ENCODE results near the gene ARHGEF7. TPM values are rescaled to one million over a fixed set of nuclear protein-coding genes. Genes with fewer than 3 reads are reported as not detected.
A peak's percentile ranks its signal among the peaks of the same experiment; 100 is the strongest.

Gene ARHGEF7
- total and polyA plus RNA-seq, 5 donors from 2014 or later = 7.1 to 84.9 (median 9.8) TPM

- no peaks in the 10 kb centered on the region for H3K9me3 ChIP-seq (ENCODE audit: control insufficient read depth in 2 of 2, low read length in 2 of 2)
- no peaks in the 10 kb centered on the region for H3K36me3 Mint-ChIP-seq
These were observed 24.9 kb downstream of the ARHGEF7 start for GRCh38 chr13:111139873-111140561.

GRCh38 chr13:111140562-111141105, 25.5 kb downstream of the ARHGEF7 start:
- H3K36me3 Mint-ChIP-seq = no peaks in the 10 kb centered on the region
- H3K9me3 ChIP-seq (ENCODE audit: control insufficient read depth in 2 of 2, low read length in 2 of 2) = no peaks in the 10 kb centered on the region
- DNase-seq (no peak), ATAC-seq (ENCODE audit: low read depth in 2 of 2) (no peak)
- no peaks in the 10 kb centered on the region for H3K4me1 Mint-ChIP-seq
- H3K4me1 ChIP-seq (ENCODE audit: control insufficient read depth, insufficient read depth, low read length, poor library complexity, severe bottlenecking) = no peaks in the 10 kb centered on the region
- H3K27ac Mint-ChIP-seq = no peak overlapping the region
- H3K27me3 ChIP-seq (ENCODE audit: control insufficient read depth, insufficient read depth, low read length) = peaks cover 9% of the 10 kb centered on the region
- peaks cover 50% of the 10 kb centered on the region for H3K27me3 Mint-ChIP-seq
- no peak overlapping the region for H3K27ac ChIP-seq (ENCODE audit: insufficient read depth, low read length, poor library complexity, severe bottlenecking)
- no peaks in the 10 kb centered on the region for H3K36me3 ChIP-seq (ENCODE audit: control insufficient read depth, insufficient read depth, low read length)
- no peak overlapping the region for H3K4me3 Mint-ChIP-seq
- H3K4me3 ChIP-seq (ENCODE audit: low read depth, low read length) = no peak overlapping the region
- H3K9me3 Mint-ChIP-seq = no peaks in the 10 kb centered on the region

More at GRCh38 chr13:111139873-111140561, 24.9 kb downstream of the ARHGEF7 start:
- H3K27ac ChIP-seq (ENCODE audit: insufficient read depth, low read length, poor library complexity, severe bottlenecking) = no peak overlapping the region
- H3K36me3 ChIP-seq (ENCODE audit: control insufficient read depth, insufficient read depth, low read length) = no peaks in the 10 kb centered on the region
- Mint-ChIP-seq H3K27me3 (peaks cover 47% of the 10 kb centered on the region), H3K4me3 (no peak overlapping the region), H3K9me3 (peaks cover 0 to under 1% (median 0%) of the 10 kb centered on the region in 7 donors), H3K4me1 (no peaks in the 10 kb centered on the region), H3K27ac (no peak overlapping the region)
- no peak for ATAC-seq (ENCODE audit: low read depth in 2 of 2)
- peaks cover 9% of the 10 kb centered on the region for H3K27me3 ChIP-seq (ENCODE audit: control insufficient read depth, insufficient read depth, low read length)
- no peak overlapping the region for H3K4me3 ChIP-seq (ENCODE audit: low read depth, low read length)
- DNase-seq = no peak
- H3K4me1 ChIP-seq (ENCODE audit: control insufficient read depth, insufficient read depth, low read length, poor library complexity, severe bottlenecking) = no peaks in the 10 kb centered on the region

- Histone ChIP-seq H3K4me1 (ENCODE audit: control insufficient read depth, insufficient read depth, low read length, poor library complexity, severe bottlenecking) (no peaks in the 10 kb centered on the region), H3K27me3 (ENCODE audit: control insufficient read depth, insufficient read depth, low read length) (peaks cover 15% of the 10 kb centered on the region), H3K9me3 (ENCODE audit: control insufficient read depth in 2 of 2, low read length in 2 of 2) (no peaks in the 10 kb centered on the region), H3K4me3 (ENCODE audit: low read depth, low read length) (no peak overlapping the region), H3K36me3 (ENCODE audit: control insufficient read depth, insufficient read depth, low read length) (no peaks in the 10 kb centered on the region), H3K27ac (ENCODE audit: insufficient read depth, low read length, poor library complexity, severe bottlenecking) (no peak overlapping the region)
- Mint-ChIP-seq H3K36me3 (no peaks in the 10 kb centered on the region), H3K27ac (no peak overlapping the region), H3K27me3 (peaks cover 48% of the 10 kb centered on the region), H3K9me3 (no peaks in the 10 kb centered on the region), H3K4me1 (no peaks in the 10 kb centered on the region), H3K4me3 (no peak overlapping the region)
- DNase-seq (no peak), ATAC-seq (ENCODE audit: low read depth in 2 of 2) (no peak)
These were observed 27.4 kb downstream of the ARHGEF7 start for GRCh38 chr13:111142472-111142871.

GRCh38 chr13:111143865-111144540, 28.9 kb downstream of the ARHGEF7 start:
- H3K27ac Mint-ChIP-seq = no peak overlapping the region
- H3K4me1 ChIP-seq (ENCODE audit: control insufficient read depth, insufficient read depth, low read length, poor library complexity, severe bottlenecking) = no peaks in the 10 kb centered on the region
- H3K9me3 ChIP-seq (ENCODE audit: control insufficient read depth in 2 of 2, low read length in 2 of 2) = no peaks in the 10 kb centered on the region
- DNase-seq = no peak
- no peaks in the 10 kb centered on the region for H3K36me3 ChIP-seq (ENCODE audit: control insufficient read depth, insufficient read depth, low read length)
- no peak for ATAC-seq (ENCODE audit: low read depth in 2 of 2)
- no peaks in the 10 kb centered on the region for H3K4me1 Mint-ChIP-seq
- H3K4me3 Mint-ChIP-seq = no peak overlapping the region
- no peaks in the 10 kb centered on the region for H3K9me3 Mint-ChIP-seq
- peaks cover 17% of the 10 kb centered on the region for H3K27me3 ChIP-seq (ENCODE audit: control insufficient read depth, insufficient read depth, low read length)
- H3K27ac ChIP-seq (ENCODE audit: insufficient read depth, low read length, poor library complexity, severe bottlenecking) = no peak overlapping the region
- H3K36me3 Mint-ChIP-seq = no peaks in the 10 kb centered on the region
- H3K4me3 ChIP-seq (ENCODE audit: low read depth, low read length) = no peak overlapping the region
- peaks cover 44% of the 10 kb centered on the region for H3K27me3 Mint-ChIP-seq

- H3K36me3 ChIP-seq (ENCODE audit: control insufficient read depth, insufficient read depth, low read length) = no peaks in the 10 kb centered on the region
- no peak for DNase-seq
- H3K9me3 ChIP-seq (ENCODE audit: control insufficient read depth in 2 of 2, low read length in 2 of 2) = no peaks in the 10 kb centered on the region
- peaks cover 17% of the 10 kb centered on the region for H3K27me3 ChIP-seq (ENCODE audit: control insufficient read depth, insufficient read depth, low read length)
- H3K4me1 ChIP-seq (ENCODE audit: control insufficient read depth, insufficient read depth, low read length, poor library complexity, severe bottlenecking) = no peaks in the 10 kb centered on the region
- Mint-ChIP-seq H3K27me3 (peaks cover 45% of the 10 kb centered on the region), H3K4me1 (no peaks in the 10 kb centered on the region), H3K27ac (peak overlapping the region in 1 of 3 donors; percentile 52), H3K36me3 (no peaks in the 10 kb centered on the region), H3K4me3 (peak overlapping the region in 1 of 4 donors; percentile 12), H3K9me3 (no peaks in the 10 kb centered on the region)
- H3K4me3 ChIP-seq (ENCODE audit: low read depth, low read length) = no peak overlapping the region
- H3K27ac ChIP-seq (ENCODE audit: insufficient read depth, low read length, poor library complexity, severe bottlenecking) = no peak overlapping the region
- no peak for ATAC-seq (ENCODE audit: low read depth in 2 of 2)
These were observed 30.0 kb downstream of the ARHGEF7 start for GRCh38 chr13:111145071-111145470.

- no peaks in the 10 kb centered on the region for H3K9me3 ChIP-seq (ENCODE audit: control insufficient read depth in 2 of 2, low read length in 2 of 2)
- DNase-seq = no peak
- ATAC-seq (ENCODE audit: low read depth in 2 of 2) = no peak
- no peaks in the 10 kb centered on the region for H3K9me3 Mint-ChIP-seq
- H3K4me1 ChIP-seq (ENCODE audit: control insufficient read depth, insufficient read depth, low read length, poor library complexity, severe bottlenecking) = no peaks in the 10 kb centered on the region
- H3K27ac Mint-ChIP-seq = no peak overlapping the region
- no peaks in the 10 kb centered on the region for H3K36me3 ChIP-seq (ENCODE audit: control insufficient read depth, insufficient read depth, low read length)
- peaks cover 49% of the 10 kb centered on the region for H3K27me3 Mint-ChIP-seq
- H3K27ac ChIP-seq (ENCODE audit: insufficient read depth, low read length, poor library complexity, severe bottlenecking) = no peak overlapping the region
- no peak overlapping the region for H3K4me3 ChIP-seq (ENCODE audit: low read depth, low read length)
- peaks cover 17% of the 10 kb centered on the region for H3K27me3 ChIP-seq (ENCODE audit: control insufficient read depth, insufficient read depth, low read length)
- no peaks in the 10 kb centered on the region for H3K4me1 Mint-ChIP-seq
- H3K4me3 Mint-ChIP-seq = no peak overlapping the region
- H3K36me3 Mint-ChIP-seq = no peaks in the 10 kb centered on the region
These were observed 30.4 kb downstream of the ARHGEF7 start for GRCh38 chr13:111145506-111145905.

- no peak for ATAC-seq (ENCODE audit: low read depth in 2 of 2)
- H3K36me3 Mint-ChIP-seq = peaks cover 5% of the 10 kb centered on the region
- peaks cover 20 to 40% (median 29%) of the 10 kb centered on the region in 4 donors for H3K4me1 Mint-ChIP-seq
- no peaks in the 10 kb centered on the region for H3K9me3 ChIP-seq (ENCODE audit: control insufficient read depth in 2 of 2, low read length in 2 of 2)
- peaks cover 5% of the 10 kb centered on the region for H3K36me3 ChIP-seq (ENCODE audit: control insufficient read depth, insufficient read depth, low read length)
- H3K27me3 ChIP-seq (ENCODE audit: control insufficient read depth, insufficient read depth, low read length) = peaks cover 4% of the 10 kb centered on the region
- H3K4me3 ChIP-seq (ENCODE audit: low read depth, low read length) = peak overlapping the region; percentile 63
- no peak for DNase-seq
- H3K4me1 ChIP-seq (ENCODE audit: control insufficient read depth, insufficient read depth, low read length, poor library complexity, severe bottlenecking) = peaks cover 28% of the 10 kb centered on the region
- H3K4me3 Mint-ChIP-seq = peak overlapping the region; percentile 91 to 96 (median 95)
- H3K9me3 Mint-ChIP-seq = no peaks in the 10 kb centered on the region
- H3K27ac ChIP-seq (ENCODE audit: insufficient read depth, low read length, poor library complexity, severe bottlenecking) = peak overlapping the region; percentile 80
- peaks cover 31% of the 10 kb centered on the region for H3K27me3 Mint-ChIP-seq
- peak overlapping the region; percentile 91 to 94 (median 93) for H3K27ac Mint-ChIP-seq
These were observed 37.7 kb downstream of the ARHGEF7 start for GRCh38 chr13:111152844-111153243.
